HG03139 (cell line): ENCODE measurements around the gene KRT4.

Experiments used
- ATAC-seq: cut with Tn5 transposase; IDR thresholded peaks from one replicate; pipeline ENCODE4 v1.9.1; 2021; ENCODE audit not compliant: unreplicated experiment

Gene KRT4

GRCh38 chr12:52822771-52823510 is 9.0 kb upstream of the KRT4 start:
- ATAC-seq = no peak

DNA sequence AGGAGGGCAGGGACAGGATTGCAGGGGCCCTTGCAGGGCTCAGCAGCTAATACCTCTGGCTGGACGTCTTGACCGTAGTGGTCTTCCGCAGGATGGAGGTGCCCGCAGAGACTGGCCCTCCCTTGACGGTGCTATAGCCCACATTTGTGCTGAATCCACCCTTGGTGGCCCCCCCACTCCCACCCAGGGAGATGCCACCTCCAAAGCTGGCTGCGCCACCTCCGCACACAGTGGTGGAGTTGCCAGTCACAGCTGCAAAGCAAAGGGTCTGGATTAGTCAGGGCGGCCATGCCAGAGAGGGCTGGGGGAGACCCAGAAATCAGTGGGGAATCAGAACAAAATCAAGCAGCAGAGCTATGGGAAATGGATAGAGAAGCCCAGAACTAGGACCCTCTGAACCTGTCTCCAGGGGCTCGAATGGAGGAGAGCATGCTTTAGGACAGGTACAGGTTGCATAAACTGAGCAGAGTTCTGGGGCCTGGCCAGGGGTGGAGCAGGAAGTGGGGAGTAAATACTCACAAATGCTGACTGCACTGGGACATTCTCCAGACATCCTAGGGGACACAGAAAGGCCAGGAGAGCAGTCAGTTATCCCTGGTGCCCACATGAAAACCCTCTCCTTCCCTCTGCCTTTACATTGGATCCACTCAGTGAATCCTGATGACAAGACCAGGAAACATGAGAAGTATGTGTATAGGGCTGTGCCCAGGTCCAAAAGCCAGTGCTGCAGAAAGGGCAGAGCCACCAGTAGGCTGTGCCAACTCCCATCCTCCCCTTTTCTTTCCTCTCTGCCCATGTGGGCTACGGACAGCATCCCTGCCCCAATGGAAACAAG is 8.1 kb upstream of the KRT4 start:
- ATAC-seq = no peak

- no peak for ATAC-seq
These were observed 7.3 kb upstream of the KRT4 start for GRCh38 chr12:52821071-52821730.

- no peak for ATAC-seq
These were observed 6.6 kb upstream of the KRT4 start for GRCh38 chr12:52820521-52820920.

GRCh38 chr12:52819731-52820510 is 6.0 kb upstream of the KRT4 start:
- no peak for ATAC-seq

- no peak for ATAC-seq
These were observed 5.0 kb upstream of the KRT4 start for GRCh38 chr12:52818887-52819420.

DNA sequence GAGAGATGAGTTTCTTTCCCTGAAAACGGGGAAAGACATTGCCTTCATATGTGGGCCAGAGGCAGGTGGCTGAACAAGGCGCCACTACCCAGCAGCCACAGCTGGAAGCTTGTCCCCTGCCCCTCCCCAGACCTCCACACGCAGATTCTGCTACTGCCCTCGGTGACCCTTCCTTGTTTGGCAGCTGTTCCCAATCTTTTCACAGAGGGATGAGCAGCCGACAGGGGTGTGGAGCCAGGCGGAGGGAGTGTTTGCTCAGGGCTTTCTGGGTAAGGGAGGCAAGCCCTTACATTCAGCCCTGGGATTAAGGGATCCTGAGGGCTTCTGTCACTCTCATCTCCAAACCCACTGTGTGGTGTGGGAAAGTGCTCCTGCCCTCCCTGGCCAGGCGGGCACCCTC is 4.5 kb upstream of the KRT4 start:
- ATAC-seq = no peak

- no peak for ATAC-seq
These were observed 3.9 kb upstream of the KRT4 start for GRCh38 chr12:52817699-52818238.

- no peak for ATAC-seq
These were observed 3.2 kb upstream of the KRT4 start for GRCh38 chr12:52817003-52817698.

- no peak for ATAC-seq
These were observed 2.0 kb upstream of the KRT4 start for GRCh38 chr12:52815676-52816588.

- ATAC-seq = no peak
These were observed 1.2 kb upstream of the KRT4 start for GRCh38 chr12:52815161-52815560.

DNA sequence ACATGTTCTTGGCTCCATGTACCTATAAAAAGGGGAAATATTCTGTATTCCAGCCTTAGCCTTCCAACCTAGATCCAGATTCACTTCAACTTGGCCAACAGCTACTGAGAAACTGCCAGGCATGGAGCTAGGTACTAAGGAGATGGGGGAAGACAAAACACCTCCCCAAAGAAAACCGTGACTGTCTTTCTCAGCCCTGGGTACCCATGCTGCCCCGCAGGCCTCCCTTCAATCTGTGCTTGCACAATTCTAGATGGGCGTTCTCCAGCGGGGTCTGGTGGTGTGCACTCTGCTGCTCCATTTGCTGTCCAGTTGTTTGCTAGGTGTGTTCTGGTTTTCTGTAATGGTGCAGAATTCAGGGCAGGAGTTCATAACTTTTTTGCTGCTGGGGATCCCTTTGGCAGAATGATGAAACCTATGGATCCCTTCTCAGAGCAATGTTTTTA is 817 bp upstream of the KRT4 start:
- no peak for ATAC-seq

DNA sequence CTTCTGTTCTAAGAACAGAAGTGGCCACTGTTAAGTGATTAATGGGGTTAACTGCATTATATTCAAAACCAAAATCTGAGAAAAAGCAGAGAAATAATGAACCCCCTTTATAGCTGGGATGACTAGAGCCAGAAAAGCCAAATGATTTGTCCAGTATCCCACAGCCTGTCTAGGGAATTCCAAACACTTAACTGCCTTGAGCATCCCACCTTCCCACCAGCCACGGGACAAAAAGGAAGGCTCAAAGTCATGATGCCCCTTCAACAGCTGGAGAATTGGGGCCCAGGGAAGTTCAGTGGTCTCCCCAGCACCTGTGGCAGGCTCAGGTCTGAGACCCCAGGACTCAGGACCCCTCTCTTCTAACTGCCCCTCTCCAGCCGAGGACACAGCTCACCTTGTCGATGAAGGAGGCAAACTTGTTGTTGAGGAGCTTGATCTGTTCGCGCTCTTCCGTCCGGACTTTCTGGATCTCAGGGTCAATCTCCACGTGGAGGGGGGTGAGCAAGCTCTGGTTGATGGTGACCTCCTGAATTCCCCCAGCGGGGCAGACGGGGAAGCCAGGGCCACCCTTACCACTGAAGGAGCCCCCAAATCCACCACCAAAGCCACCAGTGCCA is 605 bp downstream of the KRT4 start:
- no peak for ATAC-seq

DNA sequence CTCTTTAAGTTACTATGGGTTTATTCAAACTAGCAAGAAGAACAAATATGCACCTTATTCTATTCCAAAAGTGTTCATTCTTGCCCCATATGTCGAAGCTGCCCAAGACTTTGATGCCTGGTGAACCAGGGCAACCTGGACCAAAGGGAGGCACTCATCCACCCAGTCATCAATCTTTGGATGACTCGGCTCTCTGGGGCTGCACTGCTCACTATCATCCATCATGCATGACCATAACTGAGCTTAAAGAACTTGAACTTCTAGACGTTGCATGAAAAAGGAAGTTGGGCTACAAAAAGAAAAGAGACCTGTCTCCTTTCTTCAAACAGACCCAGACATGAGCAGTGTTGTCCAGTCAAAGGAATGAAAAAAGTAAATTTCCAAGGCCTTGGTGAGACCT is 1.2 kb downstream of the KRT4 start:
- no peak for ATAC-seq

GRCh38 chr12:52812073-52812400 is 1.9 kb downstream of the KRT4 start:
- ATAC-seq = no peak

GRCh38 chr12:52811191-52812072 is 2.5 kb downstream of the KRT4 start:
- ATAC-seq = no peak

DNA sequence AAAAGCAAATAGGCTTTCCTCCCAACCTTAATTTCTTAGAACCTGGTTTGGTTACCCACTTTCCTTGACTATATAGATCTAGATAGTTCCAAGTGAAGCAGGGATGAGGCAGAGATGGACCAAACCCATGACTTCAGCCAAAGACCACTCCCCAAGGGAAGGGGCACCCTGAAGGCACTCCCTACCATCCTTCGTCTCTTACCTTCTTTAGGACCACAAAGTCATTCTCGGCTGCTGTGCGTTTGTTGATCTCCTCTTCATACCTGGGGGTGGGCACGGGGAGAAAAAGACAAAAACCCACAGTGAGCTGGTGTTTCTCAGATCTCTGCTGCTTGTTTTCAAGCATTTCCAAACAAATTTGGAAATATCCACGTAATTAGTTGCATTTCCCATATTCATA is 3.4 kb downstream of the KRT4 start:
- ATAC-seq = no peak

- ATAC-seq = no peak
These were observed 4.8 kb downstream of the KRT4 start for GRCh38 chr12:52809166-52809565.
